Measurements from ENCODE around the gene OR6C65.

- no peak for TF ChIP-seq CTCF (IDR thresholded peaks at IDR 0.05)
- no peak for TF ChIP-seq EP300 (IDR thresholded peaks at IDR 0.05)
- TF ChIP-seq POLR2AphosphoS5 (IDR thresholded peaks at IDR 0.05), result no peak
- TF ChIP-seq POLR2A (IDR thresholded peaks at IDR 0.05), result no peak
Observed at GRCh38 chr12:55425954-55426353, 25.6 kb downstream of the OR6C65 start, which contains the start of gene OR6C76.

Data from sigmoid colon (tissue), 4 donors.